Upper lobe of left lung (tissue), 6 donors: ENCODE data around the gene COPZ1. TPM values are rescaled to one million over a fixed set of nuclear protein-coding genes. Genes with fewer than 3 reads are reported as not detected.
"Not testable (repeated sequence)": the region's sequence is repeated elsewhere in the genome, so short reads cannot be mapped to it uniquely, and the experiment has no call there.

ENCODE experiments used
- ATAC-seq, 2 donors: fragments of 200-7000 bp; cut with Tn5 transposase; one replicate each; pipeline ENCODE4 v1.9.1; 2022; ENCODE audit warnings: mild to moderate bottlenecking in 2 of 2, moderate library complexity in 2 of 2; ENCODE audit not compliant: low FRiP score in 2 of 2
- DNase-seq, 2 donors: peaks; one replicate each; pipeline ENCODE4 v3.0.0-alpha.2; 2019 to 2020
- H3K27ac ChIP-seq, 4 donors: fragments of 200-600 bp; sonication (generic); one replicate each; pipeline ENCODE4 v1.5.1; 2016 to 2019
- H3K27me3 ChIP-seq, 4 donors: fragments of 200-600 bp; sonication (generic); one replicate each; pipeline ENCODE4 v1.5.1; 2017 to 2019
- H3K36me3 ChIP-seq, 4 donors: fragments of 200-600 bp; sonication (generic); one replicate each; pipeline ENCODE4 v1.5.1; 2016 to 2019
- H3K4me1 ChIP-seq, 4 donors: fragments of 200-600 bp; sonication (generic); one replicate each; pipeline ENCODE4 v1.5.1; 2018 to 2019
- H3K4me3 ChIP-seq, 4 donors: fragments of 200-600 bp; sonication (generic); one replicate each; pipeline ENCODE4 v1.5.1; 2017 to 2019; ENCODE audit warnings: mild to moderate bottlenecking in 2 of 4, moderate library complexity in 1 of 4
- H3K9me3 ChIP-seq, 4 donors: fragments of 200-600 bp; sonication (generic); one replicate each; pipeline ENCODE4 v1.5.1; 2018 to 2019
- CTCF ChIP-seq, 6 experiments: fragments of 450-650 bp in 4 of 6; fragments of 200-600 bp in 2 of 6; sonication (generic) in 2 of 6; IDR thresholded peaks; one replicate each; pipeline ENCODE4 v1.5.1; 2016 to 2019; ENCODE audit warnings: antibody characterized with exemption in 6 of 6
- EP300 ChIP-seq, 4 donors: sonication (generic); formaldehyde crosslinking; IDR thresholded peaks; one replicate each; pipeline ENCODE4 v1.5.1; 2017; ENCODE audit warnings: antibody characterized with exemption in 4 of 4, control low read depth in 2 of 4
- POLR2A ChIP-seq, 4 donors: fragments of 450-650 bp; IDR thresholded peaks; one replicate each; pipeline ENCODE4 v1.5.1; 2016 to 2017; ENCODE audit warnings: antibody characterized with exemption in 4 of 4, mild to moderate bottlenecking in 2 of 4
- POLR2AphosphoS5 ChIP-seq, 2 donors: sonication (generic); formaldehyde crosslinking; IDR thresholded peaks; one replicate each; pipeline ENCODE4 v1.5.1; 2017; ENCODE audit warnings: antibody characterized with exemption in 2 of 2
- WGBS, 2 donors: methylation state at CpG; one replicate each; pipeline ENCODE4 v1.1.5; 2017 to 2018; 5-methylcytosine and 5-hydroxymethylcytosine counted together
- total RNA-seq, 6 donors: library from RNA; depleted of rRNA in 4 of 6; stranded (reverse); fragments of >200 nt in 4 of 6; gene quantifications; one replicate each; pipeline versions ENCODE4 v1.1.0 to v1.2.1, GENCODE V29; 2016 to 2021
- donor health status: DM: no; HTN: no; CAD: no; lungs with moderate emphysema.
- donor health status: DM: no; HTN: yes; CAD: no; lungs with severe emphysema.

Gene COPZ1
- total RNA-seq, 6 donors from 2014 or later, result 55.5 to 132 (median 96.7) TPM

GRCh38 chr12:54351341-54351740, 26.4 kb downstream of the COPZ1 start:
- DNase-seq, result no peak
- no peak overlapping the region for H3K4me3 ChIP-seq
- H3K36me3 ChIP-seq, result peaks cover 26 to 63% (median 46%) of the 10 kb centered on the region in 4 donors
- peaks cover 4 to 44% (median 36%) of the 10 kb centered on the region in 4 donors for H3K4me1 ChIP-seq
- H3K27me3 ChIP-seq, result no peaks in the 10 kb centered on the region
- no peaks in the 10 kb centered on the region for H3K9me3 ChIP-seq
- 65 to 75% methylated on average over 4 of the region's 4 CpGs for WGBS, 2 donors
- H3K27ac ChIP-seq, result peak overlapping the region; percentile 32 to 75 (median 58)
- ATAC-seq, result no peak
- TF ChIP-seq POLR2A (IDR thresholded peaks at IDR 0.05) (no peak), POLR2AphosphoS5 (IDR thresholded peaks at IDR 0.05) (no peak), CTCF (IDR thresholded peaks at IDR 0.05) (no peak), EP300 (IDR thresholded peaks at IDR 0.05) (no peak)

- 31 to 43% methylated on average over 19 to 21 of the region's 21 CpGs for WGBS, 2 donors
- DNase-seq (peak; percentile 75 to 84), ATAC-seq (peak in 1 of 2 donors; percentile 40)
- peak overlapping the region in 1 of 4 donors; percentile 8 for H3K4me3 ChIP-seq
- TF ChIP-seq POLR2AphosphoS5 (IDR thresholded peaks at IDR 0.05) (no peak), CTCF (IDR thresholded peaks at IDR 0.05) (no peak), EP300 (IDR thresholded peaks at IDR 0.05) (no peak), POLR2A (IDR thresholded peaks at IDR 0.05) (no peak)
- H3K36me3 ChIP-seq, result peaks cover 19 to 56% (median 39%) of the 10 kb centered on the region in 4 donors
- H3K4me1 ChIP-seq, result peaks cover 4 to 51% (median 42%) of the 10 kb centered on the region in 4 donors
- no peaks in the 10 kb centered on the region for H3K27me3 ChIP-seq
- H3K27ac ChIP-seq, result peak overlapping the region; percentile 53 to 75 (median 62)
- H3K9me3 ChIP-seq, result no peaks in the 10 kb centered on the region
Measured at GRCh38 chr12:54352022-54352531, 27.1 kb downstream of the COPZ1 start.

GRCh38 chr12:54352891-54353874, 28.3 kb downstream of the COPZ1 start:
- Histone ChIP-seq H3K36me3 (peaks cover 10 to 45% (median 29%) of the 10 kb centered on the region in 4 donors), H3K4me3 (no peak overlapping the region), H3K9me3 (no peaks in the 10 kb centered on the region), H3K27ac (peak overlapping the region; percentile 53 to 75 (median 62)), H3K4me1 (peaks cover 10 to 60% (median 51%) of the 10 kb centered on the region in 4 donors), H3K27me3 (no peaks in the 10 kb centered on the region)
- TF ChIP-seq CTCF (IDR thresholded peaks at IDR 0.05) (no peak), POLR2A (IDR thresholded peaks at IDR 0.05) (peak in 1 of 4 donors; percentile 12)
- 33 to 57% methylated on average over 1 of the region's 1 CpG for WGBS, 2 donors
- DNase-seq (peak in 1 of 2 donors; percentile 73), ATAC-seq (peak; percentile 40 to 64)

GRCh38 chr12:54354271-54354670, 29.3 kb downstream of the COPZ1 start:
- not testable (repeated sequence) for H3K4me3 ChIP-seq, H3K9me3 ChIP-seq, H3K27me3 ChIP-seq, ATAC-seq, DNase-seq
- 77 to 78% methylated on average over 7 of the region's 7 CpGs for WGBS, 2 donors
- Histone ChIP-seq H3K27ac (peak overlapping the region in 3 of 4 donors; percentile 61 to 75 (median 64)), H3K36me3 (peaks cover 5 to 34% (median 18%) of the 10 kb centered on the region in 4 donors), H3K4me1 (peaks cover 14 to 64% (median 56%) of the 10 kb centered on the region in 4 donors)

- Histone ChIP-seq H3K27ac (peak overlapping the region in 3 of 4 donors; percentile 2 to 94 (median 34)), H3K36me3 (peaks cover 0 to 24% (median 8%) of the 10 kb centered on the region in 4 donors), H3K27me3 (no peaks in the 10 kb centered on the region), H3K4me1 (peaks cover 20 to 68% (median 59%) of the 10 kb centered on the region in 4 donors), H3K4me3 (no peak overlapping the region), H3K9me3 (no peaks in the 10 kb centered on the region)
- ATAC-seq (no peak), DNase-seq (no peak)
- WGBS, 2 donors, result 68 to 73% methylated on average over 6 of the region's 6 CpGs
- TF ChIP-seq POLR2A (IDR thresholded peaks at IDR 0.05) (no peak), CTCF (IDR thresholded peaks at IDR 0.05) (no peak), EP300 (IDR thresholded peaks at IDR 0.05) (no peak), POLR2AphosphoS5 (IDR thresholded peaks at IDR 0.05) (no peak)
Measured at GRCh38 chr12:54355104-54355815, 30.3 kb downstream of the COPZ1 start.
